Measurements from ENCODE around the gene KLHL34. TPM values are rescaled to one million over a fixed set of nuclear protein-coding genes. Genes with fewer than 3 reads are reported as not detected.

The KLHL34 gene
- 0.05 TPM in 1 of 2 replicates, not detected in the other for total RNA-seq

DNA sequence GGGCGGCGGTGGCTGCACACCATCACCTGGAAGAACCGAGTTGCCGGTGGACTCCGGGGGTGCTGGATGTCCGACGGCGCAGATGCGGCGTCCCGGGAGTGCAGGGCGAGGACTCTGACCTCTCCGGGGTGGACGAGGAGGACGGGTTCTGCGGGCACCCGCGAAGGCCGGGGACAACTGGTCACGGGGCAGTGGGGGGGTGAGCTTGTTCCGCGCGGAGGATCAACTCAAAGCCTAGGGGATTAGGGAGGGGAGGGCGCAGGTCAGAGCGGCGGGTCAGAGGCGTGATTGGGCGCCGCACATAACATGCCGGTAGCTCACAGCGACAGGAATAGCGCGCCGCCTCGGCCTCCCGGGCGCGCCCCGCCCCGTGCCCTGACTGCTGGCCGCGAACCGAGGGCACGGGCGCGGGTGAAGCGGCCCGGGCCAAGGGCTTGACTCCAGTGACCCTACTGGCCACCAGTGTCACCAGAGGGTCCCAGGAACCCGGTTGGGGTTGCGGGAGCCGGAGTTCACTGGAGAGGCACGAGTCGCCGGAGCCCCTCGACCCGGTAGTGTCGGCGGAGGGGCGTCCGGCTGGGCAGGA, at the start of gene KLHL34:
TSS of gene KLHL34 (minus strand) at position 179 of the 586 bp plus-strand sequence. CDS start 542 bp downstream, outside the sequence.

Other genes with a start within 250 kb of the KLHL34 start
- gene SMPX, start 99.8 kb upstream of the KLHL34 start, total RNA-seq = not detected in 2 replicates
- 4.9 and 7.8 TPM in 2 replicates for gene MBTPS2, start 181.3 kb upstream of the KLHL34 start, total RNA-seq
- gene YY2, start 197.7 kb upstream of the KLHL34 start, total RNA-seq = 0.74 and 0.78 TPM in 2 replicates

Measured in airway epithelial cell (primary cell).